EH (cell line): ENCODE data around the gene MATN1.
"Not testable (repeated sequence)": the region's sequence is repeated elsewhere in the genome, so short reads cannot be mapped to it uniquely, and the experiment has no call there.

Experiments used
- DNase-seq: peaks from one replicate; pipeline ENCODE4 v3.0.0-alpha.2; 2015; ENCODE audit warnings: low read depth

MATN1 gene

GRCh38 chr1:30723331-30723755 lies at the start of gene MATN1:
Gene MATN1, minus strand, starts transcription at chr1:30723585. Its CDS starts 34 bp downstream, at chr1:30723551.
- DNase-seq = no peak

GRCh38 chr1:30771005-30771404 lies 47.6 kb upstream of the MATN1 start:
- DNase-seq = no peak

- no peak for DNase-seq
These were observed 46.8 kb upstream of the MATN1 start for GRCh38 chr1:30770150-30770549.

GRCh38 chr1:30768830-30769718 lies 45.7 kb upstream of the MATN1 start:
- peak; percentile 58 for DNase-seq

GRCh38 chr1:30768159-30768829 lies 44.9 kb upstream of the MATN1 start:
- no peak for DNase-seq

- DNase-seq = not testable (repeated sequence)
These were observed 43.6 kb upstream of the MATN1 start for GRCh38 chr1:30766948-30767347.

GRCh38 chr1:30765556-30766434 lies 42.4 kb upstream of the MATN1 start:
- DNase-seq = no peak

- DNase-seq = no peak
These were observed 41.7 kb upstream of the MATN1 start for GRCh38 chr1:30764939-30765555.

- DNase-seq = peak; percentile 34
These were observed 41.0 kb upstream of the MATN1 start for GRCh38 chr1:30764396-30764795.

- peak; percentile 82 for DNase-seq
These were observed 40.4 kb upstream of the MATN1 start for GRCh38 chr1:30763651-30764248.

- no peak for DNase-seq
These were observed 39.7 kb upstream of the MATN1 start for GRCh38 chr1:30762930-30763650.

- no peak for DNase-seq
These were observed 39.0 kb upstream of the MATN1 start for GRCh38 chr1:30762152-30762929.

GRCh38 chr1:30761381-30762151 lies 38.2 kb upstream of the MATN1 start:
- peak; percentile 34 for DNase-seq

- DNase-seq = no peak
These were observed 37.4 kb upstream of the MATN1 start for GRCh38 chr1:30760596-30761324.

GRCh38 chr1:30759718-30760281 lies 36.4 kb upstream of the MATN1 start:
- no peak for DNase-seq

- DNase-seq = peak; percentile 46
These were observed 35.5 kb upstream of the MATN1 start for GRCh38 chr1:30758785-30759380.

- DNase-seq = no peak
These were observed 34.8 kb upstream of the MATN1 start for GRCh38 chr1:30758121-30758688.
